ENCODE data around the gene ANO9.

Gene ANO9, protein sequence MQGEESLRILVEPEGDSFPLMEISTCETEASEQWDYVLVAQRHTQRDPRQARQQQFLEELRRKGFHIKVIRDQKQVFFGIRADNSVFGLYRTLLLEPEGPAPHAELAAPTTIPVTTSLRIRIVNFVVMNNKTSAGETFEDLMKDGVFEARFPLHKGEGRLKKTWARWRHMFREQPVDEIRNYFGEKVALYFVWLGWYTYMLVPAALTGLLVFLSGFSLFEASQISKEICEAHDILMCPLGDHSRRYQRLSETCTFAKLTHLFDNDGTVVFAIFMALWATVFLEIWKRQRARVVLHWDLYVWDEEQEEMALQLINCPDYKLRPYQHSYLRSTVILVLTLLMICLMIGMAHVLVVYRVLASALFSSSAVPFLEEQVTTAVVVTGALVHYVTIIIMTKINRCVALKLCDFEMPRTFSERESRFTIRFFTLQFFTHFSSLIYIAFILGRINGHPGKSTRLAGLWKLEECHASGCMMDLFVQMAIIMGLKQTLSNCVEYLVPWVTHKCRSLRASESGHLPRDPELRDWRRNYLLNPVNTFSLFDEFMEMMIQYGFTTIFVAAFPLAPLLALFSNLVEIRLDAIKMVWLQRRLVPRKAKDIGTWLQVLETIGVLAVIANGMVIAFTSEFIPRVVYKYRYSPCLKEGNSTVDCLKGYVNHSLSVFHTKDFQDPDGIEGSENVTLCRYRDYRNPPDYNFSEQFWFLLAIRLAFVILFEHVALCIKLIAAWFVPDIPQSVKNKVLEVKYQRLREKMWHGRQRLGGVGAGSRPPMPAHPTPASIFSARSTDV

DNA sequence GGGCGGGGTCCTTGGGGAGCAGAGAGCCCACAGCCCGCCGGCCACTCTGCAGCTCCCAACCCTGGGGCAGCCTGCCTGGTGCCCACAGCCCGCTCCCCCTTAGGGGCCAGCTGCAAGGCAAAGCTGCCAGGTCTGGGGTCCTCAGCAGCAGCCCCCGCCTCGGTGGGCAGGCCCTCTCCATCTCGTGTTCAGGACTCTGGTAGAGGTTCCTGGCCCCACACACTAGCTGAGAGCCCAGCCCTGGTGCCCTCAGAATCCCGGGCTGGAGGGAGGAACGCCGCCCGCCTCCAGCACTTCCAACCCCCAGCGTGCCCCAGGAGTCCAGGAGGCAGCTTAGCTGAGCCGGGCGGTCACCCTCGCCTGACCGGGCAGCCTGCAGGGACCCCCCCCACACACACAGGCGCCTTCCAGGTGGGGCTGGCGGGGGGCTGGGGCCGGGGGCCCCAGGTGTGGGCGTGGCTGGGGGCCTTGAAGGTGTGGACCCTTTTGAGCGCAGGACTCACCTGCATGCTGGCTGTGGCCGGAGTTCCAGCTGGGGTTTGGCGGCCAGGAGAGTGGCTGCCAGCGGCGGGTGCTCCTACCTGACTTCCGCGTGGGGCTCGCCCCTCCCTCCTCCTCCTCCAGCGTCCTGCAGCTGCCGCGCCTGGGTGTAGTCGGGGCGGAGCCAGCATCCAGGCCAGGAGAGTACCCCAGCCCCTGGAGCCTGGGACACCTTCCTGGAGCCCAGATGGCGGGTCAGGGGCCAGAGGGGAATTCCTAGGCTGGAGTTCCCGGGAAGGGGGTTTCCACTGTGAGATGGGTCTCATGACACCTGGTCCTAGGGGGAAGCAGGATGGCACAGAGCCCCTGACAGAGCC is at the start of gene ANO9:
Gene ANO9 (minus strand): TSS at position 594 of the 857 bp plus-strand sequence. CDS start 85 bp downstream, at position 509.
- DNase-seq = no peak

DNA sequence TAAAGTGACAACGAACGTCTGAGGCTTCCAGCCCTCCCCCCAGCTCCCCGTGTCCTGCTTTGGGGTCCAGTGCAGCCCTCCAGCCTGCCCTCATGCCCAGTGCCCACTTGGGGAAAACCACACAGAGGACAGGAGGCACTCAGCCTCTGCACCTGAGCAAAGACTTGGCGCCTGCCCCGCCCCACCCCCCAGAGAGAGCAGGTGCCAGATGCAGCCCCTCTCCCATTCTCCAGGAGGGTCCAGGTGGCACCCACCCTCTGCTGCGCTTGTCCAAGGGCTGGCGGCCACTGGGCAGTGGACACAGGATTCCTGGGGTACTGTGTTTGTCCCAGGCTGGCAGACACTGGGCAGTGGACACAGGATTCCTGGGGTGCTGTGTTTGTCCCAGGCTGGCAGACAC is 49.5 kb upstream of the ANO9 start:
- DNase-seq = no peak

DNA sequence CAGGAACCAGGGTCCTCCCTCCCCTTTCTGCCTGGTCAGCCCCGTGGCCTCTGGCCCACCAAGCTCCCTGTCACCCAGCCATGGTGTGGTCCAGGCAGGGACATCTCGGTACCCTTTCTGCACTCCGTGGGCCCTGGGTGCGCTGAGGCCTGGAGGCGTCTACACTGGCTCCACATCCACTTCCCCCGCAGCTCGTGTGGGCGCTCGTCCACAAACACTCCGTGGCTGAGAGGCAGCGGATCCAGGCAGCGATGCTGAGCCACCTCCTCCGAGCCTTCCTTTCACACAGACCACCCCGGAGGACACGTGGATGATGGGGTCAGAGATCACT is 49.1 kb upstream of the ANO9 start:
- DNase-seq = no peak

DNA sequence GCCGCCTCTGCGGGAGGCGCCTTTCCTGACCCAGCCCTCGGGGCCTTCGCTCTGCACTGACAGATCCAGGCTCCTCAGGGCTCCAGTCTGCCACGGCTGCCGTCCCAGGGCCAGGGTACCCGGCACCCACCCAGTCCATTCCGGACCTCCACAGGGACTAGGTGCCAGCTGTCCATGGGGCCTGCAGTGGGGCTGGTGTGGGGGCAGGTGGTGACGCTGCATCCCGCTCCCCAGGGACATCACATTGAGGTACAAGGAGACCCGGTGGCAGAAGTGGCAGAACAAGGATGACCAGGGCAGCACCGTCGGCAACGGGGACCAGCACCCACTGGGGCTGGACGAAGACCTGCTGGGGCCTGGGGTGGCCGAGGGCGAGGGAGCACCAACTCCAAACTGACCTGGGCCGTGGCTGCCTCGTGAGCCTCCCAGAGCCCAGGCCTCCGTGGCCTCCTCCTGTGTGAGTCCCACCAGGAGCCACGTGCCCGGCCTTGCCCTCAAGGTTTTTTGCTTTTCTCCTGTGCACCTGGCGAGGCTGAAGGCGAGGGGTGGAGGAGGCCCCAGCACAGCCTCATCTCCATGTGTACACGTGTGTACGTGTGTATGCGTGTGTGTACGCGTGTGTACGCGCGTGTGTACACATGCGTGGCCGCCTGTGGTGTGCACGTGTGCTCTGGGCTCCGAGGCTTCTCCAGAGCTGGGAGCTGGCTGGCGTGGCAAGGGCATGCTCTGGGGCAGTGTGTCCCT is 48.5 kb upstream of the ANO9 start:
- no peak for DNase-seq

DNA sequence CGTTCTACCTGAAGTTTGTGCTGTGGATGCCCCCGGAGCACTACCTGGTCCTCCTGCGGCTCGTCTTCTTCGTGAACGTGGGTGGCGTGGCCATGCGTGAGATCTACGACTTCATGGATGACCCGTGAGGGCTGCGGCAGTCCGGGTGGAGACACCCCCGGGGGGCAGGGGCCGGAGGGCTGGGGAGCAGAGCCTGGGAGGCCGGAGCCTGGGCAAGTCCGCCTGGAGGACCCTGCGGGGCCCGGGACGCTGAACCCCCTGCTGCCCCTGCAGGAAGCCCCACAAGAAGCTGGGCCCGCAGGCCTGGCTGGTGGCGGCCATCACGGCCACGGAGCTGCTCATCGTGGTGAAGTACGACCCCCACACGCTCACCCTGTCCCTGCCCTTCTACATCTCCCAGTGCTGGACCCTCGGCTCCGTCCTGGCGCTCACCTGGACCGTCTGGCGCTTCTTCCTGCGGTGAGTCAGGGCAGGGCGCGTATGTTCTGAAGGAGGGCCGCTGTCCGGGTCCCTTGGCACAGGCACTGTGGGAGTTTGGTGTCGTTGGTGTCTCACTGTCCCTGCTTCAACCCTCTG is 47.9 kb upstream of the ANO9 start:
- DNase-seq = no peak

DNA sequence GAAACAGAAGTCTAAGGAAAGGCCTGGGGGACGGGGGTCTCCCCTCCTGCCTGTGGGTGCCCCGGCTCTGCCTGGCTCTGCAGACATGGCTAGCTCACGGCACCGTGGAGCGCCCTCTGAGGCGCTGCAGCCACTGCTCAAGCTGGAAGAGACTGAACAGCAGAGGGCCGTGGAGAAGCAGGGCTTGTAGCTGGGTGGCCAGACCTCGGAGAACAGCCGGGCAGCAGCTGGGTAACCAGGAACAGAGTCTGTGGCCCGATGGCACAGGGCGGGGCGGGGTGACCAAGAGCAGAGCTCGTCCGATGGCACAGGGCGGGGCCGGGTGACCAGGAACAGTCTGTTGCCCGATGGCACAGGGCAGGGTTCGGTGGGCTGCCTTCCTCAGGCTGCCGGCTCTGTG is 47.2 kb upstream of the ANO9 start:
- DNase-seq = no peak

DNA sequence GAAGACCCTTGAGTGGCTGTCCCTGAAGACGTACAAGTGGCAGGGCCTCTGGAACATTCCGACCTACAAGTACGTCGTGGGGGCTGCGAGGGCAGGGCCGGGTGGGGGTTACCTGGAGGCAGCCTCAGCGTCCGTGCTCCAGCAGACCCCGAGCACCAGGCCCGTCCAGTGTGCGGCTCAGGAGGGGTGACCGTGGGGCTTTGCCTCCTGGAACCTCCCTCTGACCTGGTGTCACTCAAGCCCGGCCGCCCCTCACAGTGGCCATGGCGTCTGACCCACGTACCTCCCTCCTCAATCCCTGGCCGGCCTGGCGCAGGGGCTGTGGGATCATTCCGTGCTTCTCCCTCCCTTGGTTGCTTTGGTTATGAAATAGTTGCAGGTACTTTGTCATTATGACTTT is 46.8 kb upstream of the ANO9 start:
- no peak for DNase-seq

DNA sequence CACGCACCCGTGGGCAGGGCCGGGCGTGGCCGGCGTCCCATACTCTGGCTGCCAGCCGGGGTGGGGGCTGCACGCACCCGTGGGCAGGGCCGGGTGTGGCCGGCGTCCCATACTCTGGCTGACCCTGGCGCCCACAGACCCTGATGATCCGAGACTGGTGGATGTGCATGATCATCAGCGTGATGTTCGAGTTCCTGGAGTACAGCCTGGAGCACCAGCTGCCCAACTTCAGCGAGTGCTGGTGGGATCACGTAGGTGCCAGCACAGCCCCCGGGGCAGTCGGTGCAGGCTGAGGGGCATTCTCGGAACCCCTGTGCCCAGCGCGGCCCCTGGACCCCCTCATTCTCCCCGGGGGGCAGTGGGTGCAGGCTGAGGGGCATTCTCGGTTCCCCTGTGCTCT is 46.3 kb upstream of the ANO9 start:
- DNase-seq = no peak

DNA sequence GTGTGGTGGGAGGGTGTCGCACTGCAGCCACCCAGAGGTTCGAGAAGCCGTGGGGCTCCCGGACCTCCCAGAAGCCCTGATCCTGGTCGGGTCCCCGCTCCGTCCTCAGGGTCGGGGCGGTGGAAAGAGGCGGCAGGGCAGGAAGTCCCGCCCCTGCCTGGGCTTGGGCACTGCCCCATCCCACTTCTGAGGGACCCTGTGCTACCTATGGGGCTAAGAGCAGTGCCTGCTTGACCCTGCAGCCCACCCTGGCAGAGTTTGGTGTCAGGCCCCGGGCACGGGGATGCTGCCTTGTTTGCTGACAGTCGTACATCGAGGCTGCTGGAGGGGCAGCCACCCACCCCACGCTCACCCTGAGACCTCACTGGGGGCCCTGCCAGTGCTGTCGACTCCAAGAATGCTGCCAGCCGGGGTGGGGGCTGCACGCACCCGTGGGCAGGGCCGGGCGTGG is 45.8 kb upstream of the ANO9 start:
- DNase-seq = no peak

DNA sequence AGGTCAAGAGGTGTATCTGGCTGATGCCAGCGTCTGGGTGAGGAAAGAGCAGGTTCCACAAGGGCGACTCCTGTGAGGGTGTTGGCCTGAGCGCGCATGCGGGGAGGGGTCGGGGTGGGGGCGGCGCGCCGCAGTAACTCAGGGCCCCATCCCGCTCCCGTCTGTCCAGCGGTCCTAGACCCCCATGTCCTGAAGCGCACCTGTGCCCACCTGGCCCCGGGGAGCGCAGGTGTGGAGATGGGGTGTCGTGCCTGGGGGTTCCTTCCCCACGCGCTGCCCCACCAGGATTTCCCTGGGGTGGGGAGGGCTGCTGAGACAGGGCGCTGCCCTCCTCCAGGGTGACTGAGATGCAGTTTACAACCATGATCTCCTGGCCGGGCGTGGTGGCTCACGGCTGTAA is 44.4 kb upstream of the ANO9 start:
- no peak for DNase-seq

DNA sequence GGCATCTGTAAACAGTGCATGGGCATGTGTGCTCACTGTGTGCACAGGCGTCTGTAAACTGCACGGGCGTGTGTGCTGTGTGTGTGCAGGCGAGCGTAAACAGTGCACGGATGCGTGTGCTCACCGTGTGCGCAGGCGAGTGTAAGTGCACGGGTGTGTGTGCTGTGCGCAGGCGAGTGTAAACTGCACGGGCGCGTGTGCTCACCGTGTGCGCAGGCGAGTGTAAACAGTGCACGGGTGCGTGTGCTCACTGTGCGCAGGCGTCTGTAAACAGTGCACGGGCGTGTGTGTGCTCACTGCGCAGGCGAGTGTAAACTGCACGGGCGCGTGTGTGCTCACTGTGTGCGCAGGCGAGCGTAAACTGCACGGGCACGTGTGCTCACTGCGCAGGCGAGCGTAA is 42.8 kb upstream of the ANO9 start:
- no peak for DNase-seq

DNA sequence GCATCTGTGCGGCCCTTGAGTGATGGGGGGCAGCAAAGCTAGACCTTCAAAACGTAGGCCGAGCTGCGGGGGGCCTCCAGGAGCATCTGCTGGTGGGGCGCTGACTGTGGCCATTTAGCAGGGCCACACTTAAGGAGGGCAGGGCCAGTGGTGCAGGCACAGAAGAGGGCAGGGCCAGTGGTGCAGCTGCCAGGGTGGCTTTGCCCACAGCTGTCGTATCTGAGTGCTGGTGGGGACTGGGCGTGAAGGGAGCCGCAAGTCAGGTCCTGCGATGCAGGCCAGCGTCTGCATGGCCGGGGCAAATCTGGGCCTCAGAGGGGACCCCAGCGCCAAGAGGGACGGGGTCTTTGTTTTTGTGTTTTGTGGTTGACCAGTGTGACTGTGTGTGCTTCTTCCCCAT is 37.5 kb upstream of the ANO9 start:
- no peak for DNase-seq

DNA sequence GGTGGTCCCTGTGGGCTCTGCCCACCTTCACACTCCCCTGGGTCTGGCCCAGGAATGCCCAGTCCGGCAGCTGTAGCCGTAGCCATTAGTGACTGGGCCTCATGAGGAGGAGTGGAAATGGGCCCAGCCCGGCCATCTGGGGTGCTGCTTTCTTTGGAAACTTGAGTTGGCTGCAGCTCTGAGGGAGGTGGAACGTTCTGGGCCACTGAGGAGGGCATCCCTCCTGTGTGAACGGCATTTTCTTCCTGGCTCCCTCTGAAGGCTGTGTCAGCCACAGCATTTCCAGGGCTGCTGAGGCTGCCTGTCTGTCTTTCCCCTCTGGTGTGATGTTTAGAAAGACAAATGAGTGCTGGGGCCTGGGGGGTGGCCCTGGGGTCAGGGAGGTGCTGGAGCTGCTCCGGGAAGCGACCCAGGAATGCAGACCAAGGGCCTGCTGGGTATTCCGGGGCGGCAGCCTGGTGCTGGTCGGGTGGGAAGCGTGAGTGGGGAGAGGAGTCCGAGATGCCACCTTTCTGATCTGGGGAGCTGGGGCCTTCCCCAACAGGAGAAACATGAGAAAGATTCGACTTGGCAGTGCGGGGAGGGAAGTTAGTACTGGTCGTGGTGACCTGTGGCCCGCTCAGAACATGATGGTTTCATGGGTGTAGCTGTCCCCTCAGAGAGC is 35.4 kb upstream of the ANO9 start:
- DNase-seq = no peak

DNA sequence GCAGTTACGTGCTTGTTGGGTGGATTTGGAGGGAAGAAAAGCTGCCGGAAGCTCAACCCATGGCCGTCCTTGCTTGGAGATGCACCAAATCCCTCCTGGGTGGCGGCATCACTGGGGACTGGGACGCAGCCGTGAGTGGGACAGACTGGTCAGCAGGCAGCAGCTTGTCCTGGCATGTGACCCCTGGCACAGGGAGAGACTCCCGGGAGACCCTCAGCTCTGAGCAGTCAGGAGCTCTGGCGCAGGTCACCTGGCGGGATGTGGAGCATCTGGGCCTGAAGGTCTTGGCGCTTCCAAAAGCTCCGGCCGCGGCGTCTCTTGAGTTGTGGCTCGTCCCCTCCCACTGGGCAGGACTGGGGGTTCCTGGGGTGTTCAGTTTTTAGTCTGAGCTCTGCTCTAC is 34.6 kb upstream of the ANO9 start:
- DNase-seq = no peak

DNA sequence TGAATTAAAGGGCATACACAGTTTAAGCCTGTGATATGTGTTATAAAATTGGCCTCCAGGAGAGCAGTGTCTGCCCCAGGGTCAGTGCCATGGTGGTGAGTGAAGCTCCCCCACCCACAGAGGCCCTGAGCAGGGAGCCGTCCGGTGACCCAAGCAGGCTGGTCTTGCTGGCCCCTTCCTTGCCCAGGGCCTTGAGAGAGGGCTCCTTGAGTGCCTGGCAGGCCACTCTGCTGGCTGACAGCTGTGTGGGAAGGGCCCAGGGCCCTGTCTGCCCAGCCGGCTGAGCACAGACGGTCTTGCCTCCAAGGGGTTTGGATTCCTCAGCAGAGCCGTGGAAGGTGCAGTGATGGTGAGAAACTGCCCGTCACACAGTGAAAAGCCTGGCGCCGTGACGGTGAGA is 34.1 kb upstream of the ANO9 start:
- DNase-seq = no peak

DNA sequence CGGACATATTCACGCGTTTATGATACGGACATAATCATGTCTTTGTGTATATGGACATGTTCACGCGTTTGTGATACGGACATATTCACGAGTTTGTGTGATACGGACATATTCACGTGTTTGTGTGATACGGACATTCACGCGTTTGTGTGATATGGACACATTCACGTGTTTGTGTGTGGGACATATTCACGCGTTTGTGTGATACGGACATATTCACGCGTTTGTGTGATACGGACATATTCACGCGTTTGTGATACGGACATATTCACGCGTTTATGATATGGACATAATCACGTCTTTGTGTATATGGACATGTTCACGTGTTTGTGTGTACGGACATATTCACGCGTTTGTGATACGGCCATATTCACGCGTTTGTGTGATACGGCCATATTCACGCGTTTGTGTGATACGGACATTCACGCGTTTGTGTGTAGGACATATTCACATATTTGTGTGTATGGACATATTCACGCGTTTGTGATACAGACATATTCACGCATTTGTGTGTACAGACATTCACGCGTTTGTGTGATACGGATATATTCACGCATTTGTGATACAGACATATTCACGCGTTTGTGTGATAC is 33.2 kb upstream of the ANO9 start:
- DNase-seq = no peak

DNA sequence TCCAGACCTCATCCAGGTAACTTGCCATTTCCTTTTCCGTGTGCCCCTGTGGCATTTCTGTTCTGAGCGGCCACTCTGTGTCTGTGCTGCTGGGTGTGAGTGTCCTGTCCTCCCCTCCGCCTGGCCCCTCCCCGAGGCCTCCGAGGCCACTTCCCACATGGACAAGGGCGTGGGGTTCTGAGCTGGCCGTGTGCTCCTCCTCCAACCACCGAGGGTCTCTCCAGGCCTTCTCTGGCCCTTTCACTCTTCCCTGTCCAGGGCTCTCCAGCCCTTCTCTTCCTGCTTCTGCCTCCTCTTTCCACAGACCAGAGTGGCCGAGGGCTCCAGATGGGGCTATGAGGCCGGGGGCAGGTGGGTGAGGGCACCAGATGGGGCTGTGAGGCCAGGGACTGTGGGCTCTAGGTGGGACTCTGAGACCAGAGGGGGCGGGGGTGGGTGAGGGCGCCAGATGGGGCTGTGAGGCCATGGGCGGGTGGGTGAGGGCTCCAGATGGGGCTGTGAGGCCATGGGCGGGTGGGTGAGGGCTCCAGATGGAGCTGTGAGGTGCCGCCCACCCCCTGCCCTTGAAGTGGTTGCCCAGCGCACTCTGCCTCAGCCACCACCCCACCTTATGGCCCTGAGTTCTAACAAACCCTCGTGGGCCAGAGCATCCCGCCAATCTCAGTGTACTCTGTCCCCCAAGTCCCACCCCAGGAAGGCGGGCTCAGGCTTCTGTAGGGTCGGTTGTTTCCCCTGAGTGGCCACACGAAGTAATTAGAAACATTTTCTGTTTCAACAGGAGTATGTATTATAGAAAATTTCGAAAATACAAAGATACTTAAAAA is 32.4 kb upstream of the ANO9 start:
- no peak for DNase-seq

DNA sequence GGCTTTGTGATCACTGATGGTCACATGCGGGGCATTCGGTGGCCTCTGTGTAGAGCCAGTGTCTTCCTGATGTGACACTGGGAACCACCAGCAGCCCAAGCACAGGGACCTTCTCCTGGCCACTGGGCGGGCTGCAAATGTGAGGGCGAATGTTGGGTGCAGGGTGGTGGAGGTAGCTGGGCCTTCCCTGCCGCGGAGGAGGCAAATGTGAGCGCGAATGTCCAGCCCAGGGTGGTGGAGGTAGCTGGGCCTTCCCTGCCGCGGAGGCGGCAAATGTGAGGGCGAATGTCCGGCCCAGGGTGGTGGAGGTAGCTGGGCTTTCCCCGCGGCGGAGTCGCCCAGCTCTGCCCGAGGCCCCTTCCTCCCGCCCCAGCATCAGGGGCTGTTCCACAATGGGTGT is 31.6 kb upstream of the ANO9 start:
- no peak for DNase-seq

DNA sequence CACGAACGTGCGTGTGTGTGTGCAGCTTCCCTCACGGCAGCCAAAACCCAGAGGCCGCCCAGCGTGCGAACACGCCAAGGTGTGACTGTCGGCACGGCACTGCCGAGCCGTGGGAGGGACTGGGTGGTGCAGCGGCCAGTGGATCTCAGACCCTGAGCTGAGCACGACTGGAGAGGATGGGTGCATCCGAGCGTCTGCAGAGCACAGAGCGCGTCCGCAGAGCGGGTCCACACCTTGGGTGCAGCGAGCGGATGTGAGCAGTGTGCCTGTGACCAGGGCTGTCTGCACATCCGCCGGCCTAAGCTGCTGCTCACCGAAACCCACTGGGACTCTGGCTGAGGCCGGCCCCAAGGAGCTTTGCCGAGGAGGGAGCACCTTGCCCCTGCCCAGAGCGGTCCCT is 31.0 kb upstream of the ANO9 start:
- DNase-seq = no peak

DNA sequence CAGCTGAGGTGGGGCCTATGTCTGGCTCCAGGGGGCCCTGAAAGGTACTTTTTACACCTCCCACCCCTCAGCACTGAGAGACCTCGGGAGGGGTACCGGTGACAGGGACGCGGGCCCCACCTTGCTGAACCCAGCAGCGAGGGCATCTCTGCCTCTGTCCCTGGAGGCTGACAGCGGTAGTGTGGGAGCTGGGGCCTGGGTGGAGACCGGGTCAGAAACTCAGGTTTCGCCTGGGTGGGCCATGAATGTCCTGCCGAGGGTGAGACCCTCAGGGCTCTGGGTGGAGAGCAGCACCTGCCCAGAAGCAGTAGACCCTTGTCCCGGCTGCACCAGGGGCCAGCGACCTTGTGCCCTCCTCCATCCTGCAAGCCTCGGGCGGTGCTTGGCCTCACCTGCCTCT is 30.5 kb upstream of the ANO9 start:
- no peak for DNase-seq

All from retina (tissue), 1 donor.